Erythroblast (primary cell): Measurements from ENCODE around the gene LRRN1.

Experiments
- GATA1 ChIP-seq: IDR thresholded peaks from 2 replicates; pipeline ENCODE4 v1.6.1; 2011; ENCODE audit warnings: low read depth, mild to moderate bottlenecking, control low read depth, low read length, moderate library complexity
- POLR2A ChIP-seq: IDR thresholded peaks from 2 replicates; pipeline ENCODE4 v1.6.1; 2011; ENCODE audit warnings: mild to moderate bottlenecking, low read length

DNA sequence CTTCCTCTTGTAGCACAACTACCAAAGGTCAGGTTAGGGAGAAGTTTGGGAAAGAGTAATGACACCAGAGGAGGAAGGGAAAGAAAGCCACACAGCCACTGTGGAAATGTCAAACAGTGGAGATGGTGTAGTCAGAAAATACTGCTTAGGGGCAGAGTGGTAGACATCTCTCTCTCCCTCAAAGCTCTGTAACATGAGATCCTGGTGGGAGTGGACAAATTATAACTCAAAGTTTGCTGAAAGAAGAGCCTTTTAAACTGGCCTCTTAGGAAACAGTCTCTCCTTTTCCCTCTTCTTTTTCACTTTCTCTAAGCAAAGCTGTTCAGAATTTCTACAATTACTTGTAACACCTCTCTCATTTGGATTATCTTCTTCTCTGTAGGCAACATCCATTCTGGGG, 55.8 kb downstream of the LRRN1 start:
- no peak for TF ChIP-seq POLR2A
- TF ChIP-seq GATA1, result no peak
